Measurements from ENCODE around the gene PAFAH1B1.
"Not testable (repeated sequence)": the region's sequence is repeated elsewhere in the genome, so short reads cannot be mapped to it uniquely, and the experiment has no call there.

PAFAH1B1 gene

GRCh38 chr17:2679247-2679646 lies 85.8 kb downstream of the PAFAH1B1 start:
- not testable (repeated sequence) for H3K18ac ChIP-seq (ENCODE audit: low read length); H3K4ac ChIP-seq (ENCODE audit: low read depth, low read length); H3K79me1 ChIP-seq (ENCODE audit: low read length); H3K79me2 ChIP-seq (ENCODE audit: control insufficient read depth, insufficient read depth, low read length, poor library complexity); H2BK5ac ChIP-seq (ENCODE audit: low read depth, low read length, poor library complexity); H3K4me2 ChIP-seq (ENCODE audit: low read length); H2AFZ ChIP-seq (ENCODE audit: insufficient read depth, low read length, poor library complexity); H3K14ac ChIP-seq (ENCODE audit: low read length); H3K9ac ChIP-seq (ENCODE audit: low read length); H2BK120ac ChIP-seq (ENCODE audit: insufficient read depth, low read length, poor library complexity); H3K9me3 ChIP-seq (ENCODE audit: insufficient read depth, low read depth, low read length); H4K8ac ChIP-seq (ENCODE audit: low read depth, low read length); H3K4me3 ChIP-seq (ENCODE audit: low read depth, low read length); H2AK5ac ChIP-seq (ENCODE audit: low read length); H4K91ac ChIP-seq (ENCODE audit: low read depth, low read length); H4K12ac ChIP-seq (ENCODE audit: low read depth, low read length); H2BK12ac ChIP-seq (ENCODE audit: low read length); H3K23ac ChIP-seq (ENCODE audit: low read length); H3K27me3 ChIP-seq (ENCODE audit: insufficient read depth, low read length); H3K27ac ChIP-seq (ENCODE audit: low read depth, low read length); DNase-seq; H3K4me1 ChIP-seq (ENCODE audit: control insufficient read depth in 1 of 2, insufficient read depth in 2 of 2, low read length in 2 of 2)
- no CpG with 5 or more reads among the region's 1 CpG for whole genome bisulfite sequencing (ENCODE audit: extremely low coverage, insufficient coverage, insufficient read length)
- H3K36me3 ChIP-seq (ENCODE audit: control insufficient read depth in 1 of 2, insufficient read depth in 2 of 2, low read length in 2 of 2): peaks cover 34% of the 10 kb centered on the region in 2 experiments

DNA sequence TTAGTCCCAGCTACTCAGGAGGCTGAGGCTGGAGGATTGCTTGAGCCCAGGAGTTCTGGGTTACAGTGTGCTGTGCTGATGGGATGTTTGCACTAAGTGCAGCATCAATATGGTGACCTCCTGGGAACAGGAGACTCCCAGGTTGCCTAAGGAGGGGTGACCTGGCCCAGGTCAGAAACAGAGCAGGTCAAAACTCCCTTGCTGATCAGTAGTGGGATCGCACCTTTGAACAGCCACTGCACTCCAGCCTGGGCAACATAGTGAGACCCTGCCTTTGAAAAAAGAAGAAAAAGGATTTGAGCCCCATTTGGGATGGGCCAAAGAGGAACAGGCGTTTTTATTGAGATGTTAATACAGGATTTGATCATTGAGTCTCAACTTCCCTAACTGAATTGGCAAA lies 87.5 kb downstream of the PAFAH1B1 start:
- H2BK12ac ChIP-seq (ENCODE audit: low read length): no peak overlapping the region
- no peak overlapping the region for H3K4ac ChIP-seq (ENCODE audit: low read depth, low read length)
- no peaks in the 10 kb centered on the region for H3K9me3 ChIP-seq (ENCODE audit: insufficient read depth, low read depth, low read length)
- H2AFZ ChIP-seq (ENCODE audit: insufficient read depth, low read length, poor library complexity): no peak overlapping the region
- H3K36me3 ChIP-seq (ENCODE audit: control insufficient read depth in 1 of 2, insufficient read depth in 2 of 2, low read length in 2 of 2): peaks cover 33 to 37% of the 10 kb centered on the region in 2 experiments
- no peak overlapping the region for H3K14ac ChIP-seq (ENCODE audit: low read length)
- H3K27ac ChIP-seq (ENCODE audit: low read depth, low read length): no peak overlapping the region
- H2AK5ac ChIP-seq (ENCODE audit: low read length): no peak overlapping the region
- H3K18ac ChIP-seq (ENCODE audit: low read length): no peak overlapping the region
- H4K12ac ChIP-seq (ENCODE audit: low read depth, low read length): no peak overlapping the region
- no peak overlapping the region for H3K9ac ChIP-seq (ENCODE audit: low read length)
- no peak overlapping the region for H4K91ac ChIP-seq (ENCODE audit: low read depth, low read length)
- H3K79me1 ChIP-seq (ENCODE audit: low read length): no peaks in the 10 kb centered on the region
- H3K4me2 ChIP-seq (ENCODE audit: low read length): no peak overlapping the region
- DNase-seq: no peak
- H3K4me1 ChIP-seq (ENCODE audit: control insufficient read depth in 1 of 2, insufficient read depth in 2 of 2, low read length in 2 of 2): no peaks in the 10 kb centered on the region
- no peaks in the 10 kb centered on the region for H3K79me2 ChIP-seq (ENCODE audit: control insufficient read depth, insufficient read depth, low read length, poor library complexity)
- WGBS (ENCODE audit: extremely low coverage, insufficient coverage, insufficient read length): no CpG with 5 or more reads among the region's 2 CpGs
- H2BK5ac ChIP-seq (ENCODE audit: low read depth, low read length, poor library complexity): no peak overlapping the region
- no peak overlapping the region for H2BK120ac ChIP-seq (ENCODE audit: insufficient read depth, low read length, poor library complexity)
- no peak overlapping the region for H3K4me3 ChIP-seq (ENCODE audit: low read depth, low read length)
- no peak overlapping the region for H4K8ac ChIP-seq (ENCODE audit: low read depth, low read length)
- no peaks in the 10 kb centered on the region for H3K27me3 ChIP-seq (ENCODE audit: insufficient read depth, low read length)
- no peak overlapping the region for H3K23ac ChIP-seq (ENCODE audit: low read length)

DNA sequence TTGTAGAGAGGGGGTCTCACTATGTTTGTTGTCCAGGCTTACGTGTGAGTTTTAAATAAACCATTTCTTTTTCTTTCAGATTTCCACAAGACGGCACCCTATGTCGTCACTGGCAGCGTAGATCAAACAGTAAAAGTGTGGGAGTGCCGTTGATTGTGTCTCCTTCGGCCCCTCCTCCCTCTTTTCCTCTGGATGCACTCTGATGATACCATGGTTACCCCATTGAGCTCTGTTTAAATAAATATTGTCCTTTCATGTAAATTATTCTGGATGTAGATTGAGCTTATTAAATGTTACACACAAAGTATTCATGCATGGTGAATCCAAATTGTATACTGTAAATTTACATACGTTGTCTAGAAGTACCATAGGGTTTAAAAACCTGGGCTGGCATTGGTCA lies 88.2 kb downstream of the PAFAH1B1 start:
- Histone ChIP-seq H3K4ac (ENCODE audit: low read depth, low read length) (no peak overlapping the region), H4K12ac (ENCODE audit: low read depth, low read length) (no peak overlapping the region), H3K4me3 (ENCODE audit: low read depth, low read length) (no peak overlapping the region), H2AFZ (ENCODE audit: insufficient read depth, low read length, poor library complexity) (no peak overlapping the region), H3K4me1 (ENCODE audit: control insufficient read depth in 1 of 2, insufficient read depth in 2 of 2, low read length in 2 of 2) (no peaks in the 10 kb centered on the region), H3K9ac (ENCODE audit: low read length) (no peak overlapping the region), H3K79me2 (ENCODE audit: control insufficient read depth, insufficient read depth, low read length, poor library complexity) (no peaks in the 10 kb centered on the region), H4K91ac (ENCODE audit: low read depth, low read length) (no peak overlapping the region), H3K36me3 (ENCODE audit: control insufficient read depth in 1 of 2, insufficient read depth in 2 of 2, low read length in 2 of 2) (peaks cover 30 to 36% of the 10 kb centered on the region in 2 experiments), H2BK12ac (ENCODE audit: low read length) (no peak overlapping the region), H3K18ac (ENCODE audit: low read length) (no peak overlapping the region), H3K9me3 (ENCODE audit: insufficient read depth, low read depth, low read length) (no peaks in the 10 kb centered on the region), H3K4me2 (ENCODE audit: low read length) (no peak overlapping the region), H2BK5ac (ENCODE audit: low read depth, low read length, poor library complexity) (no peak overlapping the region), H4K8ac (ENCODE audit: low read depth, low read length) (no peak overlapping the region), H3K27ac (ENCODE audit: low read depth, low read length) (no peak overlapping the region), H2AK5ac (ENCODE audit: low read length) (no peak overlapping the region), H3K23ac (ENCODE audit: low read length) (no peak overlapping the region), H3K79me1 (ENCODE audit: low read length) (no peaks in the 10 kb centered on the region), H3K14ac (ENCODE audit: low read length) (no peak overlapping the region), H3K27me3 (ENCODE audit: insufficient read depth, low read length) (no peaks in the 10 kb centered on the region), H2BK120ac (ENCODE audit: insufficient read depth, low read length, poor library complexity) (no peak overlapping the region)
- DNase-seq: no peak
- WGBS (ENCODE audit: extremely low coverage, insufficient coverage, insufficient read length): no CpG with 5 or more reads among the region's 7 CpGs

GRCh38 chr17:2682176-2682938 lies 88.9 kb downstream of the PAFAH1B1 start:
- Histone ChIP-seq H4K12ac (ENCODE audit: low read depth, low read length) (no peak overlapping the region), H3K27me3 (ENCODE audit: insufficient read depth, low read length) (no peaks in the 10 kb centered on the region), H3K36me3 (ENCODE audit: control insufficient read depth in 1 of 2, insufficient read depth in 2 of 2, low read length in 2 of 2) (peaks cover 28 to 34% of the 10 kb centered on the region in 2 experiments), H3K23ac (ENCODE audit: low read length) (no peak overlapping the region), H3K4me3 (ENCODE audit: low read depth, low read length) (no peak overlapping the region), H3K79me1 (ENCODE audit: low read length) (no peaks in the 10 kb centered on the region), H3K18ac (ENCODE audit: low read length) (no peak overlapping the region), H3K27ac (ENCODE audit: low read depth, low read length) (no peak overlapping the region), H2BK12ac (ENCODE audit: low read length) (no peak overlapping the region), H3K9me3 (ENCODE audit: insufficient read depth, low read depth, low read length) (no peaks in the 10 kb centered on the region), H4K8ac (ENCODE audit: low read depth, low read length) (no peak overlapping the region), H3K9ac (ENCODE audit: low read length) (no peak overlapping the region), H3K14ac (ENCODE audit: low read length) (no peak overlapping the region), H3K4me1 (ENCODE audit: control insufficient read depth in 1 of 2, insufficient read depth in 2 of 2, low read length in 2 of 2) (no peaks in the 10 kb centered on the region), H2AFZ (ENCODE audit: insufficient read depth, low read length, poor library complexity) (no peak overlapping the region), H2BK120ac (ENCODE audit: insufficient read depth, low read length, poor library complexity) (no peak overlapping the region), H2AK5ac (ENCODE audit: low read length) (no peak overlapping the region), H3K4me2 (ENCODE audit: low read length) (no peak overlapping the region), H3K4ac (ENCODE audit: low read depth, low read length) (no peak overlapping the region), H3K79me2 (ENCODE audit: control insufficient read depth, insufficient read depth, low read length, poor library complexity) (no peaks in the 10 kb centered on the region), H4K91ac (ENCODE audit: low read depth, low read length) (no peak overlapping the region), H2BK5ac (ENCODE audit: low read depth, low read length, poor library complexity) (no peak overlapping the region)
- no CpG with 5 or more reads among the region's 3 CpGs for WGBS (ENCODE audit: extremely low coverage, insufficient coverage, insufficient read length)
- DNase-seq: no peak

Data from trophoblast cell (in vitro differentiated cells and primary cell).